OCI-LY1 (cell line): ENCODE data around the gene GPR158.

Source experiments
- H2AFZ ChIP-seq: fragments of 200-600 bp; sonication (generic), shearing (Covaris generic); 2 replicates; pipeline ENCODE4 v1.6.0; 2014; ENCODE audit warnings: antibody characterized with exemption, mild to moderate bottlenecking, low read length
- H3F3A ChIP-seq: fragments of 200-600 bp; sonication (generic), shearing (Covaris generic); 2 replicates; pipeline ENCODE4 v1.6.0; 2014; ENCODE audit warnings: mild to moderate bottlenecking, antibody characterized with exemption, low read length, moderate library complexity; ENCODE audit not compliant: insufficient read depth
- H3K27ac ChIP-seq: fragments of 200-600 bp; sonication (generic); 2 replicates; pipeline ENCODE4 v1.5.1; 2014; ENCODE audit warnings: low read length, mixed run types, mild to moderate bottlenecking, low read depth; ENCODE audit not compliant: poor library complexity, severe bottlenecking
- H3K27me3 ChIP-seq: fragments of 200-600 bp; sonication (generic); 2 replicates; pipeline ENCODE4 v1.6.0; 2014; ENCODE audit warnings: antibody characterized with exemption, mild to moderate bottlenecking, low read length, moderate library complexity; ENCODE audit not compliant: insufficient read depth
- H3K36me3 ChIP-seq: fragments of 200-600 bp; sonication (generic); 2 replicates; pipeline ENCODE4 v1.6.1; 2014; ENCODE audit warnings: mild to moderate bottlenecking, antibody characterized with exemption, low read length, moderate library complexity, mixed read lengths; ENCODE audit not compliant: insufficient read depth
- H3K4me1 ChIP-seq: fragments of 200-600 bp; sonication (generic); 2 replicates; pipeline ENCODE4 v1.5.1; 2014; ENCODE audit warnings: mild to moderate bottlenecking, low read length, moderate library complexity; ENCODE audit not compliant: insufficient read depth, severe bottlenecking
- H3K4me2 ChIP-seq: fragments of 200-600 bp; sonication (generic), shearing (Covaris generic); 2 replicates; pipeline ENCODE4 v1.6.1; 2014; ENCODE audit warnings: low read length
- H3K4me3 ChIP-seq: fragments of 200-600 bp; sonication (generic); 2 replicates; pipeline ENCODE4 v1.5.1; 2014; ENCODE audit warnings: low read length, low read depth, mild to moderate bottlenecking, mixed read lengths; ENCODE audit not compliant: poor library complexity, severe bottlenecking
- H3K79me2 ChIP-seq: fragments of 200-600 bp; shearing (Covaris generic); 2 replicates; pipeline ENCODE4 v1.6.1; 2016; ENCODE audit warnings: mixed run types, low read length, mixed read lengths; ENCODE audit not compliant: insufficient read depth
- H3K9ac ChIP-seq: fragments of 200-600 bp; sonication (generic), shearing (Covaris generic); 2 replicates; pipeline ENCODE4 v1.6.1; 2014; ENCODE audit warnings: mild to moderate bottlenecking, low read length, mixed read lengths
- H3K9me2 ChIP-seq: fragments of 200-600 bp; sonication (generic), shearing (Covaris generic); 2 replicates; pipeline ENCODE4 v1.6.1; 2014; ENCODE audit warnings: low read depth, mild to moderate bottlenecking, low read length, mixed read lengths
- H3K9me3 ChIP-seq: fragments of 200-600 bp; shearing (Covaris generic); 2 replicates; pipeline ENCODE4 v1.6.1; 2014; ENCODE audit warnings: low read length, mixed read lengths
- H4K20me1 ChIP-seq: fragments of 200-600 bp; sonication (generic), shearing (Covaris generic); 2 replicates; pipeline ENCODE4 v1.6.0; 2016; ENCODE audit warnings: mild to moderate bottlenecking, low read length; ENCODE audit not compliant: insufficient read depth
- EZH2 ChIP-seq: fragments of 200-600 bp; sonication (generic), shearing (Covaris generic); IDR thresholded peaks from 2 replicates; pipeline ENCODE4 v1.8.0; 2017; ENCODE audit warnings: borderline replicate concordance, mixed run types, mild to moderate bottlenecking, antibody characterized with exemption, low read length, moderate library complexity, mixed read lengths
- TF ChIP-seq, protein P1 (sequence below): fragments of 200-600 bp; sonication (generic), shearing (Covaris generic); IDR thresholded peaks from 2 replicates; pipeline ENCODE4 v1.5.1; 2017; ENCODE audit warnings: mild to moderate bottlenecking, antibody characterized with exemption, low read length, moderate library complexity, mixed read lengths

Gene GPR158, protein sequence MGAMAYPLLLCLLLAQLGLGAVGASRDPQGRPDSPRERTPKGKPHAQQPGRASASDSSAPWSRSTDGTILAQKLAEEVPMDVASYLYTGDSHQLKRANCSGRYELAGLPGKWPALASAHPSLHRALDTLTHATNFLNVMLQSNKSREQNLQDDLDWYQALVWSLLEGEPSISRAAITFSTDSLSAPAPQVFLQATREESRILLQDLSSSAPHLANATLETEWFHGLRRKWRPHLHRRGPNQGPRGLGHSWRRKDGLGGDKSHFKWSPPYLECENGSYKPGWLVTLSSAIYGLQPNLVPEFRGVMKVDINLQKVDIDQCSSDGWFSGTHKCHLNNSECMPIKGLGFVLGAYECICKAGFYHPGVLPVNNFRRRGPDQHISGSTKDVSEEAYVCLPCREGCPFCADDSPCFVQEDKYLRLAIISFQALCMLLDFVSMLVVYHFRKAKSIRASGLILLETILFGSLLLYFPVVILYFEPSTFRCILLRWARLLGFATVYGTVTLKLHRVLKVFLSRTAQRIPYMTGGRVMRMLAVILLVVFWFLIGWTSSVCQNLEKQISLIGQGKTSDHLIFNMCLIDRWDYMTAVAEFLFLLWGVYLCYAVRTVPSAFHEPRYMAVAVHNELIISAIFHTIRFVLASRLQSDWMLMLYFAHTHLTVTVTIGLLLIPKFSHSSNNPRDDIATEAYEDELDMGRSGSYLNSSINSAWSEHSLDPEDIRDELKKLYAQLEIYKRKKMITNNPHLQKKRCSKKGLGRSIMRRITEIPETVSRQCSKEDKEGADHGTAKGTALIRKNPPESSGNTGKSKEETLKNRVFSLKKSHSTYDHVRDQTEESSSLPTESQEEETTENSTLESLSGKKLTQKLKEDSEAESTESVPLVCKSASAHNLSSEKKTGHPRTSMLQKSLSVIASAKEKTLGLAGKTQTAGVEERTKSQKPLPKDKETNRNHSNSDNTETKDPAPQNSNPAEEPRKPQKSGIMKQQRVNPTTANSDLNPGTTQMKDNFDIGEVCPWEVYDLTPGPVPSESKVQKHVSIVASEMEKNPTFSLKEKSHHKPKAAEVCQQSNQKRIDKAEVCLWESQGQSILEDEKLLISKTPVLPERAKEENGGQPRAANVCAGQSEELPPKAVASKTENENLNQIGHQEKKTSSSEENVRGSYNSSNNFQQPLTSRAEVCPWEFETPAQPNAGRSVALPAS (N-terminal part only)

DNA sequence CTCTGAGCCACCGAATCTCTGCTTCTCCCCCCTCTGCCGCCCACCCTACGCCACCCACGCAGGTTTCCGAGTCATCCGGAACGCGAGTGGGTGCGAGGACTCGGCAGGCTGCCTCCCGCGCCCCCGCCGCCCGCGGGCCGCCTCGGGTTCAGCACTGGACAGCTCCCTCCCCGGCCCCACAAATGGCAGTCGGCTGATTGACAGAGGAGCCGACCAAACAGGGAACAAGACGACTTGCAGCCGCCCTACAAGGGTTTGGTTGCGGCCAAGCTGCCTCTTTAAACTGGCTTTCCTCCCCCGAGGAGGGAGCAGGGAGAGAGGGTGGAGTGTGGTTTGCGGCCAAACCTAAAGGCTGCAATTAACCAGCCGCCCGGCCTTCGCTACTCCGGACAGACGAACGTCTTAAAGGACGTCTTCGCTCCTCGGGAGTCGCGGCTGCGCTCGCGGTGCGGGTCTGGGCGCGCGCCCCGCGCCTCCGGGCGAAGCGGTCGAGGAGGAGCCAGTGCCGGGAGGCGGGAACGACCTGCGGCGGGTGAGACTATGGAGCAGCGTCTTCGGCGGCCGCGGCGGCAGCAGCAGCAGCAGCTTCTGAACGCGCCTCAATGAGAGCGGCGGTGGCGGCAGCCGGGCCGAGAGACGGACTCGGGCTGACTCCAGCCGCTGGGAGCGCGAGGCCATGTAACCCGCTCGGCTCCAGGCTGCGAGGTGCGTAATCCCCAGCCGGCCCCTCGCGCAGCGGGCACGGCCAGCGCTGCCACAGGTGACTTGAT is at the start of gene GPR158:
GPR158 (plus strand) TSS at position 541 of the 770 bp plus-strand sequence. CDS start 420 bp downstream, outside the sequence.
- no peaks in the 10 kb centered on the region for H3K36me3 ChIP-seq
- no peak within 1 kb of the TSS for H3K9ac ChIP-seq
- no peaks in the 10 kb centered on the region for H4K20me1 ChIP-seq
- H3K79me2 ChIP-seq: no peaks in the 10 kb centered on the region
- no peaks in the 10 kb centered on the region for H3K4me1 ChIP-seq
- H3K4me2 ChIP-seq: no peak within 1 kb of the TSS
- H3K27ac ChIP-seq: no peak within 1 kb of the TSS
- no peak within 1 kb of the TSS for H2AFZ ChIP-seq
- H3F3A ChIP-seq: no peaks in the 10 kb centered on the region
- H3K9me2 ChIP-seq: no peaks in the 10 kb centered on the region
- TF ChIP-seq, protein P1, sequence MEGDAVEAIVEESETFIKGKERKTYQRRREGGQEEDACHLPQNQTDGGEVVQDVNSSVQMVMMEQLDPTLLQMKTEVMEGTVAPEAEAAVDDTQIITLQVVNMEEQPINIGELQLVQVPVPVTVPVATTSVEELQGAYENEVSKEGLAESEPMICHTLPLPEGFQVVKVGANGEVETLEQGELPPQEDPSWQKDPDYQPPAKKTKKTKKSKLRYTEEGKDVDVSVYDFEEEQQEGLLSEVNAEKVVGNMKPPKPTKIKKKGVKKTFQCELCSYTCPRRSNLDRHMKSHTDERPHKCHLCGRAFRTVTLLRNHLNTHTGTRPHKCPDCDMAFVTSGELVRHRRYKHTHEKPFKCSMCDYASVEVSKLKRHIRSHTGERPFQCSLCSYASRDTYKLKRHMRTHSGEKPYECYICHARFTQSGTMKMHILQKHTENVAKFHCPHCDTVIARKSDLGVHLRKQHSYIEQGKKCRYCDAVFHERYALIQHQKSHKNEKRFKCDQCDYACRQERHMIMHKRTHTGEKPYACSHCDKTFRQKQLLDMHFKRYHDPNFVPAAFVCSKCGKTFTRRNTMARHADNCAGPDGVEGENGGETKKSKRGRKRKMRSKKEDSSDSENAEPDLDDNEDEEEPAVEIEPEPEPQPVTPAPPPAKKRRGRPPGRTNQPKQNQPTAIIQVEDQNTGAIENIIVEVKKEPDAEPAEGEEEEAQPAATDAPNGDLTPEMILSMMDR: no peak
- no peak for TF ChIP-seq EZH2
- no peak within 1 kb of the TSS for H3K4me3 ChIP-seq
- H3K9me3 ChIP-seq: no peaks in the 10 kb centered on the region
- H3K27me3 ChIP-seq: no peaks in the 10 kb centered on the region

DNA sequence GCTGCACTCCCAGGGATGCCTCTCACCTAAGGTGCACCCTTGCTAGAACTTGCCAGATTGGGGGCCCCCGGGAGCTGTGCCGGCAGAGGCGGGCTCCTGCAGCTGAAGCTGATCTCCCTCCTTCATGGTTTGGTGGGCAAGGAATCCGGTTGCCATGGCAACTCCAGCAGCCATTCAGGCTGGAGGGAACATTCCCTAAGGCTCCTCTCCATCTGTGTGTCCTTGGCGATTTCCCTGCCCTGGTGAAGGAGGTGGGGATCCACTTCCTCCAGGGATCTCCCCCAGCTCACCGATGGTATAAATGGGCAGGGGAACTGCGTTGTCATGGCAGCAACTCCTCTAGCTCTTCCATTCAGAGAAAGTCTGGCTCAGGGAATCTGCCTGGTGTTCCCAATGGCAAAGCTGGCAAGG is 49.6 kb upstream of the GPR158 start:
- Histone ChIP-seq H3F3A (no peaks in the 10 kb centered on the region), H3K4me3 (no peak overlapping the region), H3K9ac (no peak overlapping the region), H3K27ac (no peak overlapping the region), H4K20me1 (no peaks in the 10 kb centered on the region), H3K27me3 (no peaks in the 10 kb centered on the region), H3K9me3 (no peaks in the 10 kb centered on the region), H3K36me3 (no peaks in the 10 kb centered on the region), H2AFZ (no peak overlapping the region), H3K4me2 (no peak overlapping the region), H3K79me2 (no peaks in the 10 kb centered on the region), H3K4me1 (no peaks in the 10 kb centered on the region), H3K9me2 (no peaks in the 10 kb centered on the region)
- TF ChIP-seq EZH2: no peak
- TF ChIP-seq, protein P1: no peak

DNA sequence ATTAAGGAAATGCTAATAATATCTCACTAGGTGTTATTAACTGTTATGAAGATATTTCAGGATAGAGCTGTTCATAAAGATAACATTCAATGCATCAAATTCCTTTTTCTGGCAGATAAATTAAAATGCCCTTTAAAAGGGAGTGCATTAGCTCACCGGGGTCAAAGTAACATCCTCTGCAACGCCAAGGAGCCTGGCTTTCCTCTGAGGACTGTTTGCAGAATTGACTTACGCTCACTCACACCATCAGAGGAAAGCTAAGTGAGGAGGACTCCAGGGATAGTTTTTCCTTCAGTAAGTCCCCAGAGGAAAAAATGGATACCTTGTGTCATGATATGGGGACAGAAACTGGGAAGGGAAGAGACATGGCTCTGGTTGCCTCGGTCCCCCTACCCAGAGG is 45.2 kb upstream of the GPR158 start:
- Histone ChIP-seq H3K9ac (no peak overlapping the region), H3F3A (no peaks in the 10 kb centered on the region), H3K4me2 (no peak overlapping the region), H3K9me3 (no peaks in the 10 kb centered on the region), H3K4me3 (no peak overlapping the region), H3K9me2 (no peaks in the 10 kb centered on the region), H3K4me1 (no peaks in the 10 kb centered on the region), H3K79me2 (no peaks in the 10 kb centered on the region), H3K27ac (no peak overlapping the region), H3K36me3 (no peaks in the 10 kb centered on the region), H3K27me3 (no peaks in the 10 kb centered on the region), H4K20me1 (no peaks in the 10 kb centered on the region), H2AFZ (no peak overlapping the region)
- TF ChIP-seq, protein P1: no peak
- TF ChIP-seq EZH2: no peak
